Measurements from ENCODE around the gene BRSK1. TPM values are rescaled to one million over a fixed set of nuclear protein-coding genes. Genes with fewer than 3 reads are reported as not detected.

The BRSK1 gene
- total RNA-seq, 2 experiments from 2014 or later: 5.6 to 6.4 TPM

DNA sequence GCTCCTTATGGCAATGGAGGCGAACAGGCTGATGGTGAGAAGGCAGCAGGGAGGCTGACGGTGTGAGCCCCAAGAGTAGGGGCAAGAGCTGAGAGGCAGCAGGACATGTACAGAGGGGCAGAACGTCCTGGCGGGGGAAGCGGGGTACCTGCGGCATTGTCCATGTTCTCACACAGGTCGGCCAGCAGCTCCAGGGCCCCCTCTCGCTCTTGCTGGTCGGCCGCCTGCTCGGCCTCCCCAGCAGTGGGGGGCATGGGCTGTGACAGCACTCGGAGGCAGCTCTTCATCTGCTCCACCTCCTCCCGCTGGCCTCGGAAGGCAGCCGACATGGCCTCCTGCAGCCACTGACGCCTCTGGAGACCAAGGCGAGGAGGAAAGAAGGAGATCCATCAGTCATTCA lies 6.3 kb upstream of the BRSK1 start:
- H3K36me3 Mint-ChIP-seq: peaks cover 18% of the 10 kb centered on the region
- H3K4me3 Mint-ChIP-seq: no peak overlapping the region
- no peak for DNase-seq
- no peaks in the 10 kb centered on the region for H3K27me3 Mint-ChIP-seq
- peaks cover 24% of the 10 kb centered on the region for H3K4me1 Mint-ChIP-seq
- H3K9me3 Mint-ChIP-seq: no peaks in the 10 kb centered on the region
- H3K27ac Mint-ChIP-seq: no peak overlapping the region

DNA sequence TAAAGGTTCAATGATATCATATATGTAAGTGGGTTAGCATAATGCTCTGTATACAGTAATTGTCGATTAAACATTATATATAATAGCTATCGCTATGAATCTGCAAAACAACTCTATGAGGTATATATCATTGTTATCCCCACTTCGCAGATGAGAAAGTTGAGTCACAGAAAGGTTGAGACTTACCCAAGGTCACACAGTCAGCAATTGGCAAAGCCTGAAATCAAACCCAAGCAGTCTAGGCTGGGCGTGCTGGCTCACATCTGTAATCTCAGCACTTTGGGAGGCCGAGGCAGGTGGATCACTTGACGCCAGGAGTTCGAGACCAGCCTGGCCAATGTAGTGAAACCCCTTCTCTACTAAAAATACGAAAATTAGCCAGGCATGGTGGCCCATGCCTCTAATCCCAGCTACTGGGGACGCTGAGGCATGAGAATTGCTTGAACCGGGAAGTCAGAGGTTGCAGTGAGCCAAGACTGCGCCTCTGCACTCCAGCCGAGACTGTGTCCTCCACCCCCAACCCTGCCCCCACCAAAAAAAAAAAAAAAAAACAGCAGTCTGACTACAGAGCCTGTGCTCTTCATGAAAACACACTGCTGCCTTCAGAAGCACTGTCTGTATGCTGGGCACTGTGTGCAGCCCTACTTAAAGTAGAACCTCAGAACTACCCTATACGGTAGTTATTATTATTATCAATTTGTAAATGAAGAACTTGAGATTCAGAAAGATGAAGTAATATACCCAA lies 5.2 kb upstream of the BRSK1 start:
- no peak for DNase-seq
- no peak overlapping the region for H3K27ac Mint-ChIP-seq
- H3K36me3 Mint-ChIP-seq: peaks cover 13% of the 10 kb centered on the region
- H3K27me3 Mint-ChIP-seq: peaks cover 2% of the 10 kb centered on the region
- H3K4me1 Mint-ChIP-seq: peaks cover 28% of the 10 kb centered on the region
- H3K9me3 Mint-ChIP-seq: no peaks in the 10 kb centered on the region
- H3K4me3 Mint-ChIP-seq: peak overlapping the region; percentile 99

DNA sequence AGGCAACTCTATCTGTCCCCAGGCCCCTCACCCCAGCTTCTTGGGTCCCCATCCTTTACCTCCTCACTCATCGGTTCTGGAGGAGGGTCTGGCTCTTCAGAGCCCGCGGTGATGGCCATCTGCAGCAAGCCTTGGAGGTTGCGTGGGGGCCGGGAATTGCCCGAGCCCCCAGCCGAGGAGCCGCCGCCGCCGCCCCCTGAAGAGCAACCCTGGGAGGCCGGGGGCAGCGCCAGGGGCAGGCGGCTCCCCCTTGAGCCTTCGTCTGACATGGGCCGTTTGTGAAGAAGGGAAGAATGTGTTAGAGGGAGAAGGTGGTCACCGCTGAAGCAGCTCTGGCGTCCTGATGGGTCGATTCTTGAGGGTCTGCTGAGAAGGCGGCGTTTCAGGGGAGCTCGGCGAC lies 4.5 kb upstream of the BRSK1 start:
- Mint-ChIP-seq H3K9me3 (no peaks in the 10 kb centered on the region), H3K27me3 (peaks cover 4% of the 10 kb centered on the region), H3K4me1 (peaks cover 28% of the 10 kb centered on the region), H3K27ac (peak overlapping the region; percentile 98), H3K36me3 (peaks cover 11% of the 10 kb centered on the region), H3K4me3 (peak overlapping the region; percentile 99)
- DNase-seq: no peak

DNA sequence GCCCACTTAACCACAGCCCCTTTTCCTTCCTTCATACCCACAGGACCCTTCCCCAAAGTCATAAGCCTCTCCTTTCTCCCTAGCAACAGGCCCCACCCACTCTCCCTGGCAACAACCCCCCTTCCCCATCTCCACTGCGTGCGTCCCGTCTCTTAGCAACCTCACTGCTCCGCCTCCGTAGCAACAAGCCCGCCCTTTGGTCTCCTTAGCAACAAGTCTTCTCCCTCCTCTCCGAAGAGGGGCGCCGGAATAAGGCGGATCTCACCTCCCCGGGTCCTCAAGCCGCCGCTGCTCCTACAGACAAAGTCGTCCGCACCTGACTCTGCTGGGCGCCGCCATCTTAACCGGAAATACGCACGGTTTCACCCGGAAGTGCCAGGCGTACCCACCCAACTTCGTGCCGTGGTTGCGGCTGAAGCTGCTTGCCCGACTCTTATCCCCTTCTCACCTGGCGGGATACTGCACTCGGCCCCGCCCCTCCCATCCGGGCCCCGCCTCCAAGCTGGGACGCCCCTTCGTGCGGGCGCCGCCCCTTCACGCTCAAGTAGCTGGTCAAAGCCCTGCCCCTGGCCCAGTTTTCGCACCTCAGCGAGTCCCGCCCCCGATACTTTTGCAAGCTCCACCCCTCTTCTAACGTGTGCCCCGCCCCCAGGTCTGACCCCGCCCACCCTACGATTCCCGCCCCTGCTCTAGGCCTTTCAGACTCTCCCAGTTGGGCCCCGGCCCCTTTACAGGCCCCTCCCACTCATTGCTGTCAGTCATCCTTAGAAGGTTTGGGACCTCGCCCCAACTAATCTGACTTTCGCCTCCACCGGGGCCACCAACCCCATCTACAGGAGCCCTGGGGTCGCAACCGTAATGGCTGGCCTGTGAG lies 3.8 kb upstream of the BRSK1 start, which contains the start of gene HSPBP1:
Gene HSPBP1 (minus strand): TSS at position 341 of the 874 bp plus-strand sequence. CDS start 502 bp downstream, outside the sequence.
- Mint-ChIP-seq H3K36me3 (peaks cover 11% of the 10 kb centered on the region), H3K4me1 (peaks cover 28% of the 10 kb centered on the region), H3K27ac (peak within 1 kb of the TSS; percentile 98), H3K9me3 (no peaks in the 10 kb centered on the region), H3K27me3 (peaks cover 4% of the 10 kb centered on the region), H3K4me3 (peak within 1 kb of the TSS; percentile 99)
- peak; percentile 98 for DNase-seq

DNA sequence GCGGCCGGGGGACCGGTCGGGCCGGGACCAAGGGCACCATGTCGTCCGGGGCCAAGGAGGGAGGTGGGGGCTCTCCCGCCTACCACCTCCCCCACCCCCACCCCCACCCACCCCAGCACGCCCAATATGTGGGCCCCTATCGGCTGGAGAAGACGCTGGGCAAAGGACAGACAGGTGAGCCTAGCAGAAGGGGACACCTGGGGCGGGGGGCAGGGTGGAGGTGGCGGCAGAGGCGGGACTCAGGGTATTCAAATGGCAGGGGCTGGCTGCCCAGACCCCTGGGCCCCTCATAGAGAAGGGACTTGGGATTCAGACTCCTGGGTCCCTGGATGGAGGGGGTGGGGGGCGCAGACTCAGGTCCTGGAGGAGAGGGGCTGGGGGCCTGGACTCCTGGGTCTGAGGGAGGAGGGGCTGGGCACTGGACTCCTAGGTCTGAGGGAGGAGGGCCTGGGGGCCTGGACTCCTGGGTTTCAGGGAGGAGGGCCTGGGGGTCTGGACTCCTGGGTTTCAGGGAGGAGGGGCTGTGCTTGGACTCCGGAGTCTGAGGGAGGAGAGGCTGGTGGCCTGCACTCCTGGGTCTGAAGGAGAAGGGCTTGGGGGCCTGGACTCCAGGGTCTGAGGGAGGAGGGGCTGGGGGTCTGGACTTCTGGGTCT lies 735 bp downstream of the BRSK1 start:
- Mint-ChIP-seq H3K27me3 (peaks cover 4% of the 10 kb centered on the region), H3K9me3 (no peaks in the 10 kb centered on the region), H3K36me3 (peaks cover 4% of the 10 kb centered on the region), H3K4me3 (peak overlapping the region; percentile 10), H3K27ac (peak overlapping the region; percentile 25), H3K4me1 (peaks cover 17% of the 10 kb centered on the region)
- DNase-seq: no peak

DNA sequence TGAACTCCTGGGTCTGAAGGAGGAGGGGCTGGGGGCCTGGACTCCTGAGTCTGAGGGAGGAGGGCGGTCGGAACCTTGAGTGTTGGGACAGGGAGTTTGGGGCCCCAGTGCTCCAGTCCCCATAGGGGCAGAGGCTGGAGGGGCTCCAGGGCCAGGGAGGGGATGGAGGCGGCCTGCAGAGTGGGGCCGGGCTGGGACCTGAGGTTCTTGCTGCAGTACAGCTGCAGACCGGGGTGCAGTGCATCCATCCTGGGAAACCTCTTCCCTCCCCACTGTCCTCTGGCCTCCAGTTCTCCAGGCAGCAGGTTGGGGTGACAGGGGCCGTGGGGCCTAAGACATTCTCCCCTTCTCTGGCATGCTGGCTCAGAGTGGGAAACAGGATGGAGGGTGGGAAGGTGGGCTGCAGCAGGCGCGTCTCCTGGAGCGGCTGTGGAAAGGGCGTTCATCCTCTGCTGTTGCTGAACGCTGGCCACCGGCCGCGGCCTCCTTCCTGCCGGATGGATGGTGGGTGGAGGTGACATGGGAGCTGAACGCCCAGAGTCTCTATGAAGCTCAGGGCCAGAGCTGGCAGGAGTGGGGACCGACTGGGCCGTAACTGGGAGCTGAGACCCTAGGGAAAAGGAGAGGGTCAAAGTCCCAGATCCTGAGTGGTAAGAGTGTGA lies 1.6 kb downstream of the BRSK1 start:
- Mint-ChIP-seq H3K36me3 (no peaks in the 10 kb centered on the region), H3K4me3 (peak overlapping the region; percentile 10), H3K27ac (peak overlapping the region; percentile 25), H3K27me3 (peaks cover 4% of the 10 kb centered on the region), H3K4me1 (peaks cover 15% of the 10 kb centered on the region), H3K9me3 (no peaks in the 10 kb centered on the region)
- DNase-seq: no peak

DNA sequence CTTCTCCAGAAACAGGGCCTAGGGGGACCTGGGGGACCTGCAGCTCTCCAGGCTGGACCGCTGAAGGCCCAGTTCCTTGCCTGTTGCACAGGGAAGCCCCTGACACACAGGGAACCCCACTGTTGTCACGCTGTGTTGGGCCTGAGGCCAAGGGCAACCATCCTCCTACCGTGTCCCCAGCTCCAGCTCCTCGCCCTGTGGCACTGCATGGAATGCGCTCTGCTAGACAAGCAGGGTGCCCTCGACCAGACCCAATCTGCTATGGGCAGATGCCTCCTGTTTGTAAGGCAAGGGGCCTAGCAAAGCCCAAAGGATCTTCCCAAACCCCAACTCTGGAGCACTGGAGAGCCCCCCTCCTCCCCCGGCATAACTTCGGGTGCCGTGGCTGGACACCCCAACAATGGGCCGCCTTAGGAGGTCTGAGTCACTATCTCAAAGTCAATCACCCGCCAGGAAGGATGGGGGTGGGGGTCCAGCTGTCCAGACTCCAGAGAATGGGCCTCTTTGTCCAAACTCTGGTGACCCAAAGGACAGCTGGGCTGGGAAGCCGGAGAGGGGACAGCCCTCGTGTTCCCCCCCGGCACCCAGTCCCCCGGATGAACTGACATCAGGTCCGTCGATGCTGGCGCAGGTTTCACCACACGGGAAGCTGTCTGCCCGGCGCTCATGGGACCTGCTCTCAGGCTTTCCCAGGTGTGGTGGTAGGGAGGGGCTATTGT lies 3.7 kb downstream of the BRSK1 start:
- Mint-ChIP-seq H3K36me3 (no peaks in the 10 kb centered on the region), H3K4me1 (peaks cover 10% of the 10 kb centered on the region), H3K4me3 (no peak overlapping the region), H3K27me3 (peaks cover 4% of the 10 kb centered on the region), H3K9me3 (no peaks in the 10 kb centered on the region), H3K27ac (no peak overlapping the region)
- DNase-seq: no peak

DNA sequence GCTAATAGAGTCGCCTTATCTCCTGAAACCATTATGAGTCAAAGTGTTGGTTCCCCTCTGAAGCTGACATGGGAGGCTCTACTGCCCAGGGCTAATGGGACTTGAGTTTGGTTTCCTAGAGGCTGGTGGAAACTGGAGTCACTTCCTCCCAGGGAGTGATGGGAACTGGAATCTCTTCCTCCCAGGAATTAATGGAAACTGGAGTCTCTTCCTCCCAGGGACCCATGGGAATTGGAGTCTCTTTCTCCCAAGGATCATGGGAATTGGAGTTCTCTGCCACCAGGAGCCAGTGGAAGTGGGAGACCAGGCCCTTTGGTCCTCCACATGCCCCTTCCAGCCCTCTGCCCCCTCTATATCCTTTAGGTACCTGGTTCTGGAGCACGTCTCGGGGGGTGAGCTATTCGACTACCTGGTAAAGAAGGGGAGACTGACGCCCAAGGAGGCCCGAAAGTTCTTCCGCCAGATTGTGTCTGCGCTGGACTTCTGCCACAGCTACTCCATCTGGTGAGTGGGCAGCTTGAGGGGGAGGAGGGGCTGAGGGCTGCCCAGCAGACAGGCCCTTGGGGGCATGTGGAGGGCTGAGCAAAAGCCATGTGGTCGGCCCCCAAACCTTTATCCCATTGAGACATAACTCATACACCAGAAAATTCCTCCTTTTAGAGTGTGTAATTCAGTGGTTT lies 5.5 kb downstream of the BRSK1 start:
- no peak for DNase-seq
- Mint-ChIP-seq H3K36me3 (no peaks in the 10 kb centered on the region), H3K27ac (no peak overlapping the region), H3K27me3 (no peaks in the 10 kb centered on the region), H3K4me3 (no peak overlapping the region), H3K4me1 (peaks cover 4% of the 10 kb centered on the region), H3K9me3 (no peaks in the 10 kb centered on the region)

DNA sequence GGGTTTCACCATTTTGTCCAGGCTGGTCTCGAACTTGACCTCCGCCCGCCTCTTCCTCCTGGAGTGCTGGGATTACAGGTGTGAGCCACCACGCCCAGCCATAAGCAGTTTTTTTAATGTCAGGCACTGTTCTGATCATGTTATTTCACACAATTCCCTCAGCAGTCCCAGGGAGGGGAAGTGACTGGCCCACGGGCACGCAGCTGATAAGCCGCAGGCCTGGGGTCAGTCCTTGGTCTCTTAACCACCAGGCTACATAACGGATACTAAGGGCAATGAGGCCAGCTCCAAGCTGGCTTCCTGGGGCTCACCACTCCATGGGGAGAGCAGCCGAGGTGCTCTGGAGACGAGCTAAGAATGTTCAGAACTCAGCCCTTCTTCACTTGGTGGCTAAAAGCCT lies 13.5 kb downstream of the BRSK1 start:
- Mint-ChIP-seq H3K4me3 (no peak overlapping the region), H3K36me3 (no peaks in the 10 kb centered on the region), H3K4me1 (peaks cover 7% of the 10 kb centered on the region), H3K27ac (no peak overlapping the region), H3K9me3 (no peaks in the 10 kb centered on the region), H3K27me3 (no peaks in the 10 kb centered on the region)
- DNase-seq: no peak

DNA sequence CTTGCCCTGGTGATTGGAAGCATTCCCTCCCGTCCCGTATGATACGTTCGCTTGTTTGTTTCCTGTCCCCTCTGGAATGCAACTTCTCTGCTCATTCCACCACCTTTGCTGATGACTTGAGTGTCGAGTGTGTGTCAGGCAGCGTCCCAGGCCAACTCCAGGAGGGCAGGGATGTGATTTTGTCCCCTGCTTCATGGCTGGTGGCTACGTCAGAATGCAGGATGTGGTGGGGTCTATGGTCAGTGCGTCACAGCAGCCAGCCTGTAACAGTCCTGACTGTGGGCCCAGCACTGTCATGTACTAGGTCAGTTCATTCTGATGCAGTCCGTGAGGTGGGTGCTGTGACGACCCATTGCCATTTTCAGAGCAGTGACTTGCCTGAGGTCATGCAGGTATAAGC lies 16.2 kb downstream of the BRSK1 start:
- Mint-ChIP-seq H3K4me1 (peaks cover 7% of the 10 kb centered on the region), H3K9me3 (no peaks in the 10 kb centered on the region), H3K4me3 (no peak overlapping the region), H3K27me3 (no peaks in the 10 kb centered on the region), H3K36me3 (no peaks in the 10 kb centered on the region), H3K27ac (no peak overlapping the region)
- DNase-seq: no peak

DNA sequence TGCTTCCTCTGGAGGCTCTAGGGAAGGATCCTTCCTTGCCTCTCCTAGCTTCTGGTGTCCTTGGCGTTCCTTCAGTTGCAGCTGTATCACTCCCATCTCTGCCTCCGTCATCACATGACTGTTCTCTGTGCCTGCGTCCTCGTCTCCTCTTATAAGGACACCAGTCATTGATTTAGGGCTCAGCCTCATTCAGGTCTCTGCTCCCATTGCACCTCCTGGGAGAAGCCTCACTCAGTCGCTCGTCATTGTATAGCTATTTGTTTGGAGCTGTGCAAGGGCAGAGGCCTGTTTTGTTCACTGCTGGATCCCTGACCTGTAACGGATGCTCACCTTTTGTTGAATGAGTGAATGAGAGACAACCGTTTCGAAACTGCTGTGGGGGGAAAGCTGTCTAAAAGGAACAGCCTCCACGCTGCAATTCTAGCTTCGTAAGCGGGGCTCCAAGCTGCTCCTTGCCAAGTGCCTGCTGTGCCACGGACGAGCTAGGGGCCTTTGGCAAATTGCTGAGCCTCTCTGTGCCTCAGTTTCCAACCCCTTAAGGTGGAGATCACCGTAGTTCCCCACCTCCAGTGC lies 17.2 kb downstream of the BRSK1 start:
- peak overlapping the region; percentile 82 for H3K4me3 Mint-ChIP-seq
- peaks cover 6% of the 10 kb centered on the region for H3K4me1 Mint-ChIP-seq
- DNase-seq: no peak
- no peaks in the 10 kb centered on the region for H3K27me3 Mint-ChIP-seq
- H3K9me3 Mint-ChIP-seq: no peaks in the 10 kb centered on the region
- H3K27ac Mint-ChIP-seq: no peak overlapping the region
- H3K36me3 Mint-ChIP-seq: peaks cover 2% of the 10 kb centered on the region

DNA sequence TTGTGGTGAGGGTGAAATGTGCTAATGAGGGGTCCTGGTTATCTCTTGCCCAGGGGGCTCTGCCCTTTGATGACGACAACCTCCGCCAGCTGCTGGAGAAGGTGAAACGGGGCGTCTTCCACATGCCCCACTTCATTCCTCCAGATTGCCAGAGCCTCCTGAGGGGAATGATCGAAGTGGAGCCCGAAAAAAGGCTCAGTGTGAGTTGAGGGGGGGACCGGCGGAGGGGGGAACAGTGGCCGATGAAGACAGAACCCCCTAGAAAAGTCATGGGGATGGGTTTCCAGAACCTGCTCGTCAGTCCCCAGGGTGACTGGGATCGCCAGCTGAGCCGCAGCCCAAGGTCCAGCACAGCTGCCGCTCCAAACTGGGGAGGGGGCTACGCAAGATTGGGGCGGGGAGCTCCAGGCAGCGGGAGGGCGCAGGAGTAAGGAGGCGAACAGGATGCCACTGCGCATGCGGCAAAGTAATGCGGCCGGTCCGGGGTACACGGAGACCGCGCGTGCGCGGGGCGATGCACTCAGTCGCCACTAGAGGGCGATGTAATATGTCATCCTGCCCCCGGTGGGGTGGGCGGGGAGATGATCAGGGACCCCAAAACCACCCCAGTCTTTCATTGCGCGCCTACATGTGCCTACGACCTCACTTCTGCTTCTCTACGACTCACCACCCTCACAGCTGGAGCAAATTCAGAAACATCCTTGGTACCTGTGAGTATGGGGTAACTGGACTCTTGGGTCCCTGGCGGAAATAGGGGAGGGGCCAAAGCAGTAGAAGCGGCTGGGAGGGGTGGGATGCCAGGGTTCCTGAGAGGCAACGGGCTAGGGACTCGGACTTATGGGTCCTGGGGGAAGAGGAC lies 17.9 kb downstream of the BRSK1 start:
- Mint-ChIP-seq H3K27me3 (no peaks in the 10 kb centered on the region), H3K4me1 (peaks cover 4% of the 10 kb centered on the region), H3K4me3 (peak overlapping the region; percentile 82), H3K36me3 (peaks cover 5% of the 10 kb centered on the region), H3K27ac (peak overlapping the region; percentile 87), H3K9me3 (no peaks in the 10 kb centered on the region)
- DNase-seq: peak; percentile 93

DNA sequence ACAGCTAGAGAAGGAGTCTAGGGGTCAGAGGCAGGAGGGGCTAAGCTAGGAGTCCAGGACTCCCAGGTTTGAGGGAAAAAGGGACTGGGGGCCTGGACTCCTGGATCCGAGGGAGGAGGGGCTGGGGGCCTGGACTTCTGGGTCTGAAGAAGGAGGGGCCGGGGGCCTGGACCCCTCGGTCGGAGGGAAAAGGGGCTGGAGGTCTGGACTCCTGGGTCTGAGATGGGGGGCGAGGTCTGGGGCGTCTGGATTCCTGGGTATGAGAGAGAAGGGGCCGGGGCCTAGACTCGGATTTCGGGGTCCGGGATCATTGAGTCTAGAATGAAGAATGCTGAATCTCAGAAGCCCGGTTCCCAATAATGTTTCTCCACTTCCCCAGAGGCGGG lies 18.5 kb downstream of the BRSK1 start:
- Mint-ChIP-seq H3K27ac (peak overlapping the region; percentile 87), H3K9me3 (no peaks in the 10 kb centered on the region), H3K4me1 (peaks cover 4% of the 10 kb centered on the region), H3K4me3 (peak overlapping the region; percentile 82), H3K27me3 (no peaks in the 10 kb centered on the region), H3K36me3 (peaks cover 5% of the 10 kb centered on the region)
- no peak for DNase-seq

All from activated naive CD8-positive, alpha-beta T cell treated with anti-CD3 and anti-CD28 coated beads for 36 hours (primary cell).